ENCODE measurements around the gene POC5. TPM values are rescaled to one million over a fixed set of nuclear protein-coding genes. Genes with fewer than 3 reads are reported as not detected.

POC5 gene
- total and polyA plus RNA-seq, 2 of the 4 experiments (the other 2 are of a cell fraction) = 6.6 to 12.9 TPM

GRCh38 chr5:75756211-75756610 lies 39.0 kb upstream of the POC5 start:
- no peaks in the 10 kb centered on the region for H3K36me3 ChIP-seq (ENCODE audit: control insufficient read depth, insufficient read depth, low read length)
- no peak overlapping the region for H3K14ac ChIP-seq (replicated peaks; ENCODE audit: low read depth, low read length)
- H3K9ac ChIP-seq (ENCODE audit: low read depth, low read length) = no peak overlapping the region
- H4K91ac ChIP-seq (ENCODE audit: insufficient read depth, low read depth, low read length) = no peak overlapping the region
- in situ Hi-C loops (cut with MboI; ENCODE audit: low sequenced_read_pairs) (no loop called here), intact Hi-C loops (cut with micrococcal nuclease) (no loop called here), dilution Hi-C loops (cut with HindIII; ENCODE audit: low sequenced_read_pairs, unreplicated experiment) (no loop called here)
- H4K5ac ChIP-seq (ENCODE audit: low read depth, low read length) = no peak overlapping the region
- no peak overlapping the region for H2BK15ac ChIP-seq (ENCODE audit: low read depth, low read length)
- no peak overlapping the region for H2AK9ac ChIP-seq (replicated peaks; ENCODE audit: low read depth, low read length, poor library complexity)
- H2BK120ac ChIP-seq (ENCODE audit: low read depth, low read length) = no peak overlapping the region
- no peak overlapping the region for H2BK5ac ChIP-seq (ENCODE audit: low read depth, low read length, poor library complexity, severe bottlenecking)
- no peak for DNase-seq
- H3K27ac ChIP-seq (ENCODE audit: insufficient read depth, low read length) = no peak overlapping the region
- H3K4me1 ChIP-seq (ENCODE audit: control insufficient read depth, insufficient read depth, low read length) = no peaks in the 10 kb centered on the region
- no peak overlapping the region for H3K4me3 ChIP-seq (ENCODE audit: insufficient read depth, low read depth, low read length)
- no peak overlapping the region for H3K4ac ChIP-seq (ENCODE audit: low read depth, low read length)
- H3K79me1 ChIP-seq (ENCODE audit: low read depth in 1 of 2, low read length in 2 of 2) = no peaks in the 10 kb centered on the region
- H2BK20ac ChIP-seq (ENCODE audit: low read depth, low read length) = no peak overlapping the region
- no peak overlapping the region for H3K4me2 ChIP-seq (ENCODE audit: low read depth, low read length)
- H2AFZ ChIP-seq (replicated peaks; ENCODE audit: low read length, poor library complexity) = no peak overlapping the region
- ATAC-seq (ENCODE audit: low read depth) = no peak
- H2AK5ac ChIP-seq (ENCODE audit: low read depth, low read length) = no peak overlapping the region
- H3K18ac ChIP-seq (ENCODE audit: low read depth, low read length) = no peak overlapping the region
- POLR2A ChIA-PET (ENCODE audit: unreplicated experiment) = no interaction called here
- no peaks in the 10 kb centered on the region for H3K27me3 ChIP-seq (ENCODE audit: control insufficient read depth, insufficient read depth, low read length)
- no CpG with 5 or more reads among the region's 2 CpGs for WGBS, 2 experiments (ENCODE audit: extremely low coverage in 2 of 2, insufficient read length in 1 of 2)
- no peaks in the 10 kb centered on the region for H3K9me3 ChIP-seq (ENCODE audit: control insufficient read depth, insufficient read depth, low read length)
- no peak overlapping the region for H3K23ac ChIP-seq (ENCODE audit: low read depth, low read length)
- CTCF ChIA-PET = no interaction called here
- H3K9me1 ChIP-seq (ENCODE audit: insufficient read depth, low read length) = no peaks in the 10 kb centered on the region
- no TSS peak for BruUV-seq (replicated peaks)
- H3K56ac ChIP-seq (ENCODE audit: extremely low read depth, insufficient read depth, low read length) = no peak overlapping the region
- TF ChIP-seq CTCF (conservative IDR thresholded peaks at IDR 0.05; ENCODE audit: low read depth, low read length) (no peak), MXI1 (IDR thresholded peaks at IDR 0.05; ENCODE audit: borderline replicate concordance, low read depth, low read length) (no peak)
- H4K8ac ChIP-seq (ENCODE audit: low read depth in 2 of 2, low read length in 2 of 2) = no peak overlapping the region
- H4K20me1 ChIP-seq (ENCODE audit: insufficient read depth, low read length) = no peaks in the 10 kb centered on the region

All from IMR-90 (cell line).